Hepatocyte (in vitro differentiated cells): ENCODE measurements around the gene YPEL4. TPM values are rescaled to one million over a fixed set of nuclear protein-coding genes. Genes with fewer than 3 reads are reported as not detected.

Experiments used
- DNase-seq: peaks from one replicate; pipeline ENCODE4 v3.0.0-alpha.2; 2016; ENCODE audit warnings: low spot score
- H2AFZ ChIP-seq: fragments of 200-600 bp; sonication (generic); 2 replicates; pipeline ENCODE4 v1.6.0; 2016; ENCODE audit warnings: antibody characterized with exemption, mild to moderate bottlenecking
- H3K27ac ChIP-seq: fragments of 200-600 bp; sonication (generic); 2 replicates; pipeline ENCODE4 v1.5.1; 2016; ENCODE audit warnings: mild to moderate bottlenecking
- H3K27me3 ChIP-seq: fragments of 200-600 bp; sonication (generic); 2 replicates; pipeline ENCODE4 v1.6.1; 2016
- H3K36me3 ChIP-seq: fragments of 200-600 bp; sonication (generic); replicated peaks from 2 replicates; pipeline ENCODE4 v1.5.1; 2016; ENCODE audit warnings: low read depth; ENCODE audit not compliant: insufficient read depth
- H3K4me1 ChIP-seq: fragments of 200-600 bp; sonication (generic); 2 replicates; pipeline ENCODE4 v1.5.1; 2016; ENCODE audit warnings: mild to moderate bottlenecking, moderate library complexity; ENCODE audit not compliant: insufficient read depth
- H3K4me2 ChIP-seq: fragments of 200-600 bp; sonication (generic); 2 replicates; pipeline ENCODE4 v1.6.0; 2016
- H3K4me3 ChIP-seq: fragments of 200-600 bp; sonication (generic); 2 replicates; pipeline ENCODE4 v1.5.1; 2016; ENCODE audit warnings: mild to moderate bottlenecking
- H3K79me2 ChIP-seq: fragments of 200-600 bp; sonication (generic); 2 replicates; pipeline ENCODE4 v1.6.0; 2017; ENCODE audit warnings: mild to moderate bottlenecking
- H3K9me2 ChIP-seq: fragments of 200-600 bp; sonication (generic); replicated peaks from 2 replicates; pipeline ENCODE4 v1.6.0; 2017; ENCODE audit warnings: mild to moderate bottlenecking; ENCODE audit not compliant: insufficient read depth
- H3K9me3 ChIP-seq: fragments of 200-600 bp; sonication (generic); 2 replicates; pipeline ENCODE4 v1.5.1; 2016; ENCODE audit warnings: low read depth, mild to moderate bottlenecking
- H4K20me1 ChIP-seq: fragments of 200-600 bp; sonication (generic); 2 replicates; pipeline ENCODE4 v1.6.0; 2016; ENCODE audit warnings: mild to moderate bottlenecking; ENCODE audit not compliant: insufficient read depth, poor library complexity, severe bottlenecking
- EZH2 ChIP-seq: fragments of 200-600 bp; sonication (generic); IDR thresholded peaks from 2 replicates; pipeline ENCODE4 v1.6.1; 2016; ENCODE audit warnings: antibody characterized with exemption, mild to moderate bottlenecking, borderline replicate concordance
- EZH2phosphoT487 ChIP-seq: fragments of 200-600 bp; sonication (generic); IDR thresholded peaks from one replicate; pipeline ENCODE4 v1.6.1; 2018; ENCODE audit warnings: antibody characterized with exemption, mild to moderate bottlenecking, low read depth, moderate library complexity; ENCODE audit not compliant: unreplicated experiment, severe bottlenecking
- WGBS: methylation state at CpG from one replicate; pipeline ENCODE4 v1.1.6; 2016; ENCODE audit warnings: low lambda C conversion rate; ENCODE audit errors: missing lambda C conversion rate; 5-methylcytosine and 5-hydroxymethylcytosine counted together
- polyA plus RNA-seq: library from polyadenylated mRNA; unstranded; fragments of >200 nt; fragmentation: Nextera tagmentation; extraction: Ambion mirVana; gene quantifications from 2 replicates; pipeline ENCODE4 v1.2.1, GENCODE V29; 2016
- total RNA-seq: library from RNA; depleted of rRNA; stranded (reverse); fragments of >200 nt; gene quantifications from 2 replicates; pipeline ENCODE4 v1.2.3, GENCODE V29; 2014
- TF ChIP-seq, protein P1 (sequence below): fragments of 200-600 bp; sonication (generic); IDR thresholded peaks from 2 replicates; pipeline ENCODE4 v1.5.1; 2016; ENCODE audit warnings: antibody characterized with exemption, mild to moderate bottlenecking; ENCODE audit not compliant: poor library complexity

Gene YPEL4
- total and polyA plus RNA-seq, 2 experiments from 2014 or later: 0.90 to 3.9 TPM

- Histone ChIP-seq H3K4me2 (no peak overlapping the region), H3K79me2 (peaks cover 26% of the 10 kb centered on the region), H3K36me3 (no peaks in the 10 kb centered on the region), H3K27me3 (no peaks in the 10 kb centered on the region), H3K27ac (no peak overlapping the region), H3K4me3 (no peak overlapping the region), H3K4me1 (peaks cover 6% of the 10 kb centered on the region), H3K9me2 (no peaks in the 10 kb centered on the region), H4K20me1 (no peaks in the 10 kb centered on the region), H3K9me3 (no peaks in the 10 kb centered on the region), H2AFZ (no peak overlapping the region)
- DNase-seq: no peak
- TF ChIP-seq EZH2: no peak
- TF ChIP-seq, protein P1, sequence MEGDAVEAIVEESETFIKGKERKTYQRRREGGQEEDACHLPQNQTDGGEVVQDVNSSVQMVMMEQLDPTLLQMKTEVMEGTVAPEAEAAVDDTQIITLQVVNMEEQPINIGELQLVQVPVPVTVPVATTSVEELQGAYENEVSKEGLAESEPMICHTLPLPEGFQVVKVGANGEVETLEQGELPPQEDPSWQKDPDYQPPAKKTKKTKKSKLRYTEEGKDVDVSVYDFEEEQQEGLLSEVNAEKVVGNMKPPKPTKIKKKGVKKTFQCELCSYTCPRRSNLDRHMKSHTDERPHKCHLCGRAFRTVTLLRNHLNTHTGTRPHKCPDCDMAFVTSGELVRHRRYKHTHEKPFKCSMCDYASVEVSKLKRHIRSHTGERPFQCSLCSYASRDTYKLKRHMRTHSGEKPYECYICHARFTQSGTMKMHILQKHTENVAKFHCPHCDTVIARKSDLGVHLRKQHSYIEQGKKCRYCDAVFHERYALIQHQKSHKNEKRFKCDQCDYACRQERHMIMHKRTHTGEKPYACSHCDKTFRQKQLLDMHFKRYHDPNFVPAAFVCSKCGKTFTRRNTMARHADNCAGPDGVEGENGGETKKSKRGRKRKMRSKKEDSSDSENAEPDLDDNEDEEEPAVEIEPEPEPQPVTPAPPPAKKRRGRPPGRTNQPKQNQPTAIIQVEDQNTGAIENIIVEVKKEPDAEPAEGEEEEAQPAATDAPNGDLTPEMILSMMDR: no peak
- 95% methylated on average over 14 of the region's 14 CpGs for WGBS
Measured at GRCh38 chr11:57659669-57660068, 10.0 kb upstream of the YPEL4 start.

DNA sequence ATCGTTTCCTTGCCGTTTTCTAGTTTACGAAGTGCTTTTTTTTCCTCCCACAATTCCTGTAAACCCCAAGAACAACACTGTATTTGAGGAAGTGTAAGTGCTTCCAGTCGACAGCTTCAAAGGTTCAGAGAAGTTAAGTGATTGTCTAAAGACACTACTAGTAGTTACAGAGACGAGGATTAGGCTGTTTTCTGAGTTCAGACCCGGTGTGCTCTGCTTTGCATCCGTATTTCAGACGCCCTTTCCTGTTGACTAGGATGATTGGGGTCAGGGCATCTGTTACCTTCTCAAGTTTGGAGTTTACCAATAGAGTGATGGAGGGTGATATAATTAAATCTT is 8.3 kb upstream of the YPEL4 start:
- TF ChIP-seq, protein P1: no peak
- TF ChIP-seq EZH2phosphoT487 (no peak), EZH2 (no peak)
- Histone ChIP-seq H4K20me1 (no peaks in the 10 kb centered on the region), H3K79me2 (peaks cover 26% of the 10 kb centered on the region), H3K4me3 (peak overlapping the region; percentile 41), H3K4me1 (peaks cover 6% of the 10 kb centered on the region), H3K27ac (peak overlapping the region; percentile 17), H3K9me2 (no peaks in the 10 kb centered on the region), H2AFZ (peak overlapping the region; percentile 42), H3K4me2 (peak overlapping the region; percentile 82), H3K36me3 (no peaks in the 10 kb centered on the region), H3K9me3 (no peaks in the 10 kb centered on the region), H3K27me3 (no peaks in the 10 kb centered on the region)
- no peak for DNase-seq
- WGBS: under 1% methylated on average over 8 of the region's 8 CpGs

DNA sequence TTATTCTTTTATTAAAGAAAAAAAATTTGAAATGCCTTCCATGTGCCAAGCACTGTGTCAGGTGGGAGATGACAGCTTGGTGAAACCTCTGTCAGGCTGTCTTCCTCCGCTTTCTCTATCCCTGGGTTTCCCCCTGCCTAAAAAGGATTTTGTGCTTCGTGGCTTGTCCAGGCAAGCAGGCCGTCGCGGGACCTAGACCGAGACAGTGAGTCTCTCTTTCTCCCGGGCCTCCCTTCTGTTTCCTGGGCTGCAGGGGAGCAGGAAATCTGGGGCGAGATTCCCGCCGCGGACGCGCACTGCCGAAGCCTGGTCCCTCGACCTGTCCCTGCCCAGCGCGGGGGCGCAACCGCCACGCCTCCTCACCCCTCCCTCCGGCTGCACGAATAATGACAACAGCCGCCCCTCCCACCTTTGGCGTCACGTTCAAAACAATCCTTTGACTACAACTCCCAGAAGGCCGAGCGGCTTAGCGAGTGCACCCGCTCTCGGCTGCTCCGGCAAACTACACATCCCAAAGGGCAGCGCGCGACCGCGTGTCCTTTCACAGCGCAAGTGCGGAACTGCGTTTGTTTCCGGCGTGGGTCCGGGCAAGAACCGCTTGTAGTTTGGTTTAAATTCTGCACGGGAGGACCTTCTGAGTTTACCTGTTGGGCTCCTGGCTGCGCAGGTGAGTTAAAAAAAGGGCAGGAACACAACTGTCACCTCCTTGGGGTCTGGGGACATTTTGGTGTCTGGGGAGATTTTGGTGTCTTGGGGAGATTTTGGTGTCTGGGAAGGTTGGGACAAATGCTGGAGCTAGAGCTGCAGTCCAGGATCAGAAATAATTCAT is 7.7 kb upstream of the YPEL4 start, which contains the start of gene CLP1:
CLP1 (plus strand) TSS at position 569 of the 829 bp plus-strand sequence. CDS start 1,715 bp downstream, outside the sequence.
- DNase-seq: peak; percentile 99
- Histone ChIP-seq H3K4me3 (peak within 1 kb of the TSS; percentile 41), H3K79me2 (peaks cover 26% of the 10 kb centered on the region), H3K9me2 (no peaks in the 10 kb centered on the region), H3K27ac (peak within 1 kb of the TSS; percentile 86), H3K4me2 (peak within 1 kb of the TSS; percentile 82), H3K27me3 (no peaks in the 10 kb centered on the region), H3K36me3 (no peaks in the 10 kb centered on the region), H3K9me3 (no peaks in the 10 kb centered on the region), H4K20me1 (no peaks in the 10 kb centered on the region), H3K4me1 (peaks cover 6% of the 10 kb centered on the region), H2AFZ (peak within 1 kb of the TSS; percentile 70)
- WGBS: 2% methylated on average over 45 of the region's 45 CpGs
- no peak for TF ChIP-seq EZH2phosphoT487
- no peak for TF ChIP-seq EZH2
- TF ChIP-seq, protein P1: no peak
